HepG2 (cell line): Measurements from ENCODE around the gene INHBC. TPM values are rescaled to one million over a fixed set of nuclear protein-coding genes. Genes with fewer than 3 reads are reported as not detected.

Experiments used
- AHR ChIP-seq: IDR thresholded peaks from 2 replicates; pipeline ENCODE4 v1.6.1; 2018; ENCODE audit warnings: missing genetic modification reagents, missing compliant biosample characterization
- AKAP8 ChIP-seq: sonication (generic); formaldehyde crosslinking; IDR thresholded peaks from 2 replicates; pipeline ENCODE4 v1.5.1; 2020; ENCODE audit warnings: mild to moderate bottlenecking, missing genetic modification reagents
- BCL3 ChIP-seq: sonication (generic); formaldehyde crosslinking; IDR thresholded peaks from 2 replicates; pipeline ENCODE4 v1.5.1; 2020; ENCODE audit warnings: mild to moderate bottlenecking, missing genetic modification reagents, moderate library complexity
- BCL6 ChIP-seq: IDR thresholded peaks from 2 replicates; pipeline ENCODE4 v1.6.1; 2016; ENCODE audit warnings: missing genetic modification reagents, missing compliant biosample characterization
- GLI4 ChIP-seq: sonication (generic); formaldehyde crosslinking; IDR thresholded peaks from 2 replicates; pipeline ENCODE4 v1.5.1; 2020; ENCODE audit warnings: missing genetic modification reagents, mild to moderate bottlenecking, moderate library complexity, borderline replicate concordance
- HIVEP1 ChIP-seq: sonication (generic); formaldehyde crosslinking; IDR thresholded peaks from 2 replicates; pipeline ENCODE4 v1.4.0; 2020; ENCODE audit warnings: mild to moderate bottlenecking, missing genetic modification reagents
- HNRNPL ChIP-seq: fragments of 200-400 bp; formaldehyde crosslinking; IDR thresholded peaks from 2 replicates; pipeline ENCODE4 v1.6.1; 2017; ENCODE audit warnings: mild to moderate bottlenecking, low read depth, low read length
- JARID2 ChIP-seq: sonication (generic); formaldehyde crosslinking; IDR thresholded peaks from 2 replicates; pipeline ENCODE4 v1.8.1; 2023; ENCODE audit warnings: missing genetic modification reagents, inconsistent platforms; ENCODE audit not compliant: insufficient replicate concordance
- NFE2L1 ChIP-seq: sonication (generic); formaldehyde crosslinking; IDR thresholded peaks from 2 replicates; pipeline ENCODE4 v1.4.0; 2020; ENCODE audit warnings: missing genetic modification reagents, mild to moderate bottlenecking, borderline replicate concordance
- NR2F1 ChIP-seq, 2 experiments: fragments of 450-650 bp in 1 of 2; formaldehyde crosslinking in 1 of 2; IDR thresholded peaks; 2 replicates each; pipeline versions ENCODE4 v1.5.0 to v1.6.1; 2016 to 2020; ENCODE audit warnings: mild to moderate bottlenecking in 1 of 2, missing compliant biosample characterization in 1 of 2, missing genetic modification reagents in 1 of 2, moderate library complexity in 1 of 2
- STAT5B ChIP-seq: sonication (generic); formaldehyde crosslinking; IDR thresholded peaks from 2 replicates; pipeline ENCODE4 v1.4.0; 2020; ENCODE audit warnings: missing genetic modification reagents
- TCF12 ChIP-seq, 2 experiments: fragments of 450-650 bp in 1 of 2; sonication (generic) in 1 of 2; formaldehyde crosslinking in 1 of 2; IDR thresholded peaks; 2 replicates each; pipeline versions ENCODE4 v1.6.1 to v1.8.0; 2017 to 2022; ENCODE audit warnings: antibody characterized with exemption in 1 of 2, mild to moderate bottlenecking in 1 of 2, missing genetic modification reagents in 1 of 2, moderate library complexity in 1 of 2
- TRIM24 ChIP-seq: sonication (generic); formaldehyde crosslinking; IDR thresholded peaks from 2 replicates; pipeline ENCODE4 v1.8.0; 2022; ENCODE audit warnings: mild to moderate bottlenecking, missing genetic modification reagents
- ZBED4 ChIP-seq: sonication (generic); formaldehyde crosslinking; IDR thresholded peaks from 2 replicates; pipeline ENCODE4 v1.4.0; 2020; ENCODE audit warnings: missing genetic modification reagents, borderline replicate concordance
- ZBTB7B ChIP-seq: sonication (generic); formaldehyde crosslinking; IDR thresholded peaks from 2 replicates; pipeline ENCODE4 v1.4.0; 2020; ENCODE audit warnings: missing genetic modification reagents
- ZFP36L2 ChIP-seq: sonication (generic); formaldehyde crosslinking; IDR thresholded peaks from 2 replicates; pipeline ENCODE4 v1.4.0; 2020; ENCODE audit warnings: missing genetic modification reagents
- ZNF776 ChIP-seq: sonication (generic); formaldehyde crosslinking; IDR thresholded peaks from 2 replicates; pipeline ENCODE4 v1.4.0; 2020; ENCODE audit warnings: mild to moderate bottlenecking, missing genetic modification reagents
- polyA plus RNA-seq, 8 experiments: library from polyadenylated mRNA; depleted of rRNA in 3 of 8; stranded (reverse) in 7 of 8; unstranded in 1 of 8; fragments of >200 nt; fragmentation: Illumina TruSeq in 4 of 8; extraction: Trizol in 4 of 8; gene quantifications; 2 replicates each; pipeline versions ENCODE4 v1.2.1 to v1.2.3, GENCODE V29; 2011 to 2016; ENCODE audit warnings: low read depth in 4 of 8, missing spikeins in 1 of 8, mixed read lengths in 1 of 8; ENCODE audit not compliant: insufficient read depth in 1 of 8
- total RNA-seq, 5 experiments: library from RNA; depleted of rRNA; stranded (reverse); fragments of >200 nt; fragmentation: Illumina TruSeq; extraction: Trizol; gene quantifications; 2 replicates each; pipeline ENCODE4 v1.2.3, GENCODE V29; 2016; ENCODE audit warnings: low read depth in 1 of 5
- TF ChIP-seq, protein P1 (sequence below): sonication (generic); formaldehyde crosslinking; IDR thresholded peaks from 2 replicates; pipeline ENCODE4 v1.4.0; 2020; ENCODE audit warnings: missing genetic modification reagents, mild to moderate bottlenecking, borderline replicate concordance
- TF ChIP-seq, protein P2 (sequence below): sonication (generic); formaldehyde crosslinking; IDR thresholded peaks from 2 replicates; pipeline ENCODE4 v1.4.0; 2020; ENCODE audit warnings: missing genetic modification reagents, mild to moderate bottlenecking, borderline replicate concordance

INHBC gene
- total and polyA plus RNA-seq, 2 of the 13 experiments (the other 11 are each of a cell fraction or from before 2014, with no cell fraction given) = 1.8 to 13.8 TPM

- TF ChIP-seq, protein P1, sequence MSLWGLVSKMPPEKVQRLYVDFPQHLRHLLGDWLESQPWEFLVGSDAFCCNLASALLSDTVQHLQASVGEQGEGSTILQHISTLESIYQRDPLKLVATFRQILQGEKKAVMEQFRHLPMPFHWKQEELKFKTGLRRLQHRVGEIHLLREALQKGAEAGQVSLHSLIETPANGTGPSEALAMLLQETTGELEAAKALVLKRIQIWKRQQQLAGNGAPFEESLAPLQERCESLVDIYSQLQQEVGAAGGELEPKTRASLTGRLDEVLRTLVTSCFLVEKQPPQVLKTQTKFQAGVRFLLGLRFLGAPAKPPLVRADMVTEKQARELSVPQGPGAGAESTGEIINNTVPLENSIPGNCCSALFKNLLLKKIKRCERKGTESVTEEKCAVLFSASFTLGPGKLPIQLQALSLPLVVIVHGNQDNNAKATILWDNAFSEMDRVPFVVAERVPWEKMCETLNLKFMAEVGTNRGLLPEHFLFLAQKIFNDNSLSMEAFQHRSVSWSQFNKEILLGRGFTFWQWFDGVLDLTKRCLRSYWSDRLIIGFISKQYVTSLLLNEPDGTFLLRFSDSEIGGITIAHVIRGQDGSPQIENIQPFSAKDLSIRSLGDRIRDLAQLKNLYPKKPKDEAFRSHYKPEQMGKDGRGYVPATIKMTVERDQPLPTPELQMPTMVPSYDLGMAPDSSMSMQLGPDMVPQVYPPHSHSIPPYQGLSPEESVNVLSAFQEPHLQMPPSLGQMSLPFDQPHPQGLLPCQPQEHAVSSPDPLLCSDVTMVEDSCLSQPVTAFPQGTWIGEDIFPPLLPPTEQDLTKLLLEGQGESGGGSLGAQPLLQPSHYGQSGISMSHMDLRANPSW (CRISPR knock-in tag) = no peak
- 0 out of 2 replicates have a peak, but pooled peaks have one; percentile 56 for TF ChIP-seq ZFP36L2
- 0 out of 2 replicates have a peak, but pooled peaks have one; percentile 57 for TF ChIP-seq ZNF776 (CRISPR knock-in tag)
- TF ChIP-seq ZBED4 (CRISPR knock-in tag) = 0 out of 2 replicates have a peak, but pooled peaks have one; percentile 31
- TF ChIP-seq NFE2L1 = no peak
- no peak for TF ChIP-seq GLI4 (CRISPR knock-in tag)
- TF ChIP-seq NR2F1 (CRISPR knock-in tag; IDR thresholded peaks at IDR 0.05) = no peak
- TF ChIP-seq HNRNPL = 0 out of 2 replicates have a peak, but pooled peaks have one; percentile 72
- peak; percentile 35 for TF ChIP-seq JARID2
- TF ChIP-seq STAT5B (CRISPR knock-in tag) = no peak
- 0 out of 2 replicates have a peak, but pooled peaks have one; percentile 36 for TF ChIP-seq BCL3 (CRISPR knock-in tag)
- TF ChIP-seq BCL6 (CRISPR knock-in tag) = no peak; the same call in 1 of the 2 replicates
- TF ChIP-seq ZBTB7B (CRISPR knock-in tag) = peak; percentile 87
- peak; percentile 54; the same call in 1 of the 2 replicates for TF ChIP-seq HIVEP1 (CRISPR knock-in tag)
- no peak for TF ChIP-seq TCF12 (IDR thresholded peaks at IDR 0.05)
- 0 out of 2 replicates have a peak, but pooled peaks have one; percentile 51 for TF ChIP-seq TCF12 (CRISPR knock-in tag; IDR thresholded peaks at IDR 0.05)
- TF ChIP-seq, protein P2, sequence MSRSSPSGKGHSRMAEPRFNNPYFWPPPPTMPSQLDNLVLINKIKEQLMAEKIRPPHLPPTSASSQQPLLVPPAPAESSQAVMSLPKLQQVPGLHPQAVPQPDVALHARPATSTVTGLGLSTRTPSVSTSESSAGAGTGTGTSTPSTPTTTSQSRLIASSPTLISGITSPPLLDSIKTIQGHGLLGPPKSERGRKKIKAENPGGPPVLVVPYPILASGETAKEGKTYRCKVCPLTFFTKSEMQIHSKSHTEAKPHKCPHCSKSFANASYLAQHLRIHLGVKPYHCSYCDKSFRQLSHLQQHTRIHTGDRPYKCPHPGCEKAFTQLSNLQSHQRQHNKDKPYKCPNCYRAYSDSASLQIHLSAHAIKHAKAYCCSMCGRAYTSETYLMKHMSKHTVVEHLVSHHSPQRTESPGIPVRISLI (CRISPR knock-in tag) = no peak
- TF ChIP-seq TRIM24 (CRISPR knock-in tag) = no peak
- TF ChIP-seq AHR (CRISPR knock-in tag) = no peak
- TF ChIP-seq AKAP8 (CRISPR knock-in tag) = no peak
Measured at GRCh38 chr12:57456145-57456700, 21.6 kb downstream of the INHBC start (continued).
